ENCODE measurements around the gene MACROD1.

DNA sequence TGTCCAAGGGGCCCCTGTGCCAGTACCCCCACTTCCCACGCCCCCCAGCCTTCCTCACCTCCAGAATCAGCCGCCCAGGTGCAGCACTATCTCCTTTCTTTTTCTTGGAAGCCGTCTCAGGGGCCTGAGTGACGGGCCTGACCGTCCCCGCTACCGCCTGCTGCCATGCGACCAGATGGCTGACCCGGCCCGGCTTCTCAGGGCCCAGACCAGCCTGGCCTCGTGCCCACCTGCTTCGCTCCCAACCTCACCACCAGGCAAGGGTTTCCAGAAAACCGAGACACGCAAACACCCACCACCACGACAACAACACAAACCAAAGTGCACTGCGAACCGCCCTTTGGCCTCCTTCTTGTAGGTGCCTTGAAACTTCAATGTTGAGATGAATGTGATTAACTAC, 39.1 kb downstream of the MACROD1 start:
- TF ChIP-seq CTCF (IDR thresholded peaks at IDR 0.05 in 8 of 11, conservative IDR thresholded peaks at IDR 0.05 in 3 of 11) (no peak), POLR2AphosphoS5 (IDR thresholded peaks at IDR 0.05) (no peak)

All from spleen (tissue), 7 donors.